ENCODE results near the gene ANKRD34A.

ANKRD34A gene

DNA sequence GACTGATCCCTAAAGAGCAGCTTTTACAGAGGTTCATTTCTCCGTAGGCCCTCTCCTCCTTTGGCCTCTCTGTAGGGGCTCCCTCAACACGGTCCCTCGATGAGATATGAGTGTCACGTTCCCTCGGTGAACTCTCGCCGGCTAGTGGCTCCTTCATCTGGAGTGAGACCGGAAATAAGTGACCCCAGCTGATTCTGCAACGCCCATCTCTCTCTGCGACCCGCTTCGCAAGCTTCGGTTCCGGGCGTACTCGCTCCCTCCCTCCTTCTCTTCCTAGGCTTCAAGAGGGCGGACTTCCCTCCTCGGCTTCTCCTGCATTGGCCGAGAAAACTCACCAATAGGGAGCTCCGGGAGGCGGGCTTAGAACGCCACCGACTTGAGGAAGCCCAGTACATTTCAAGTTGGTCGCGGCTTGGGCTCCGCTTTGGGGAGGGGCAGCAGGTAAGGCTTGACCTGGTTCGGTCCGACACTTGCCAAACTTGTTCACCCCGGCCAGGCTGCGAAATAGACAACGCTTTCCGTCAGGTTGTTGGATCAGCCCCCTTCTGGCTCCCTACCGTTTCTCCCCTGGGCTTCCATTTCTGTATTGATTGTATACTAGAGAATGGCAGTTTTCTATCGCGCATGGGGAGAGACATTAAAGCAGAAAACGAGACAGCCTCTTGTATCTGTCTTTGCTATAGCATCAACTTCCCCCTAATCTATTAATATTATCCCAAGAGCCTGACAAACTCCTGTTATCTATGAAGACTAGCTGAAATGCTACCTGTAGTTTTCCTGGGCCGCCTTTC is at the start of gene ANKRD34A, which contains the start of gene POLR3GL:
Gene ANKRD34A (minus strand): TSS at position 248 of the 791 bp plus-strand sequence. CDS start 2,816 bp downstream, outside the sequence.
Gene POLR3GL (plus strand): TSS at position 363 of the 791 bp plus-strand sequence. CDS start 10,176 bp downstream, outside the sequence.
- peak; percentile 63 for DNase-seq

DNA sequence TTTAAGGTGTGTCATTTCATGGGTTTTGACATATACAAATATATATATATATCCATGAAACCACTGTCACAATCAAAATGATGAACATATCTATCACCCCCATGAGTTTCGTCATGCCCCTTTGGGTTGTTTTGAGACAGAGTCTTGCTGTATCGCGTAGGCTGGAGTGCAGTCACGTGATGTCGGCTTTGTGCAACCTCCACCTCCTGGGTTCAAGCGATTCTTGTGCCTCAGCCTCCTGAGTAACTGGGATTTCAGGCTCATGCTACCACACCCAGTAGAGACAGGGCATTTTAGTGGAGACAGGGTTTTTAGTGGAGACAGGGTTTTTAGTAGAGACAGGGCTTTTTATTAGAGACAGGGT is 49.2 kb upstream of the ANKRD34A start:
- no peak for DNase-seq

DNA sequence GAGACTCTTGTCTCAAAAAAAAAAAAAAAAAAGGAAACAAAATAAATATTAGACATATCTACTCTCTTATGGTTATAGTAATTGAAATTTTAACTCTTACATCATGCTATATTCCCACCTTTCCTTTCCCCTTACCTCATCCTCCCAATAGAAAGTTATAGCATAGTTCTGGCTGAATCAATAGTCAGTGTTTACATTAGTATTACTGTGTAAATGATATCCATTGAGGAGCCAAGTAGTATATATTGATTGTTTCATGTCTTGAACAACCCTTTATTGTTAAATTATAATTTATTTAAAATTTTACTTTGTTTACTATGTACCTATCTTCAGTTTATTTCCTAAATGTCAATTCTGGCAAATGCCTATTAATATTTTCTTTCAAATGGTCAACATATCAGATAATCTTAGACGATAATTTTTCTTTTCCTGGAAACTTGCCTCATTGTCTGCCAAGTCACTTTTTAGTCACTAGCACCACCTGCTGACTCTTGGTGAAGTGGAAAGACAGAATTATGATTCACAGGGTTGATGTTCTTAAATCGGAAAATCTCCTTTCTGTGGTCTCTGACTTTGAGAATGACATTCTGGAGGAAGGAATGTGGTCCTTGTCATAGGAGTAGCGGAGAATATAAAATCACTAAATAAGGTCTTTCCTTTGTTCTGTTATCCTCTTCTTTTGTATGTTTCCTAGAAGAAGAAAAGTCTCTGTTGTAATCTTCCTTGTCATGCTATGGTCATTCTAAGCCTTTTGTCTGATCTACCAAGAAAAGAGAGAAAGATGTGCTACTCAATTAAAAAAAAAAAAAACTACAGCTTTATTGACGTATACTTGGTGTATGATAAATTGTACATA is 48.6 kb upstream of the ANKRD34A start:
- DNase-seq, result peak; percentile 54

DNA sequence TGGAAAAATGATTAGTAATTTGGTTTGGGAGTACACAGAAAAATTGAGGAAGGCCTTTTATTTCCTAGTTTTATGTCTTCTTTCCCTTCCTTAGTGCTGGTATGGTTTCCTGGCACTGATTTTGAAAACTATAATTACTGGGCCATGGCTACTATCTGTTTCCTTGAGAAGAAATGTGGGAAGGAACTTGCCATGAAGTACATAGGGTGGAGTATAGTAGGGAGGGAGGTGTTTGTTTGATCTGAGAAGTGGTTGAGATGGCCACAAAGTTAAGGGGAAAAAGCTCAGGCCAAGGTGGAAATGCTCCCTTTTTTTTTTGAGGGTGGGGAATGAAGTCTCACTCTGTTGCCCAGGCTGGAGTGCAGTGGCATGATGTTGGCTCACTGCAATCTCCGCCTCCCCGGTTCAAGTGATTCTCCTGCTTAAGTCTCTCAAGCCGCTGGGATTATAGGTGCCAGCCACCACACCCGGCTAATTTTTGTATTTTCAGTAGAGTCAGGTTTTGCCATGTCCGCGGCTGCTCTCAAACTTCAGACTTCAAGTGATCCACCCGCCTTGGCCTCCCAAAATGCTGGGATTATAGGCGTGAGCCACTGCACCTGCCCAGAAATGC is 45.9 kb upstream of the ANKRD34A start:
- no peak for DNase-seq

DNA sequence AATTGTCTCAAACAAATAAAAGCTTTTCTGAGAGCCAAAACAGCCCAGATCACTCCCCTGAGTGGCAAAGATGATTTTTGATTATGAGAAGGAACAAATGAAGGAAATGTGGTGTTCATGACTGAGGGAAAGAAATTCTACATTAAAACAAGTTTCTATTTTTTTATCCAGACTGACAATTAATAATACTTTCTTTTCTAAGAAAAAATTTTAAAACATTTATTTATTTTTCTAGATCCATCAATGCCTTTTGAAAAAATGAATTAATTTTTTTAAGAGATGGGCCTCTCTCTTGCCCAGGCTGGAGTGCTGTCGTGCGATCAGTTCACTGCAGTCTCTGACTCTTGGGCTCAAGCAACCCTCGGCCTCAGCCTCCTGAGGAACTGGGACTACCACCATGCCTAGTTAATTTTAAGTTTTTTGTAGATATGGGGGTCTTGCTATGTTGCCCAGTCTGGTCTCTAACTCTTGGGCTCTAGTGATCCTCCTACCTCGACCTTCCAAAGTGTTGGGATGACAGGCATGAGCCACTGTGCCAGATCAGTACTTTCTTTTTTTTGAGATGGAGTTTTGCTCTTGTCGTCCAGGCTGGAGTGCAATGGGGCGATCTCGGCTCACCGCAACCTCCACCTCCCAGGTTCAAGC is 43.2 kb upstream of the ANKRD34A start:
- DNase-seq, result no peak

DNA sequence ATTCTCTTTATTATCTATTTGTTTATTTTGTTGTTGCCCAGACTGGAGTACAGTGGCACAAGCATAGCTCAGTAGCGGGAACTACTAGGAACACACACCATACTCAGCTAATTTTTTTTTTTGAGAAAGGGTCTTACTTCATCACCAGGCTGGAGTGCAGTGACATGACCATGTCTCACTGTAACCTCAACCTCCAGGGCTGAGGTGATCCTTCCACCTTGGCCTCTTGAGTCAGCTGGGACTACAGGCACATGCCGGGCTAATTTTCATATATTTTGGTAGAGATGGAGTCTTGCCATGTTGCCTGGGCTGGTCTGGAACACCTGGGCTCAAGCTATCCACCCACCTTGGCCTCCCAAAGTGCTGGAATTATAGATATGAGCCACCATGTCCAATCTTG is 37.3 kb upstream of the ANKRD34A start:
- DNase-seq, result no peak

DNA sequence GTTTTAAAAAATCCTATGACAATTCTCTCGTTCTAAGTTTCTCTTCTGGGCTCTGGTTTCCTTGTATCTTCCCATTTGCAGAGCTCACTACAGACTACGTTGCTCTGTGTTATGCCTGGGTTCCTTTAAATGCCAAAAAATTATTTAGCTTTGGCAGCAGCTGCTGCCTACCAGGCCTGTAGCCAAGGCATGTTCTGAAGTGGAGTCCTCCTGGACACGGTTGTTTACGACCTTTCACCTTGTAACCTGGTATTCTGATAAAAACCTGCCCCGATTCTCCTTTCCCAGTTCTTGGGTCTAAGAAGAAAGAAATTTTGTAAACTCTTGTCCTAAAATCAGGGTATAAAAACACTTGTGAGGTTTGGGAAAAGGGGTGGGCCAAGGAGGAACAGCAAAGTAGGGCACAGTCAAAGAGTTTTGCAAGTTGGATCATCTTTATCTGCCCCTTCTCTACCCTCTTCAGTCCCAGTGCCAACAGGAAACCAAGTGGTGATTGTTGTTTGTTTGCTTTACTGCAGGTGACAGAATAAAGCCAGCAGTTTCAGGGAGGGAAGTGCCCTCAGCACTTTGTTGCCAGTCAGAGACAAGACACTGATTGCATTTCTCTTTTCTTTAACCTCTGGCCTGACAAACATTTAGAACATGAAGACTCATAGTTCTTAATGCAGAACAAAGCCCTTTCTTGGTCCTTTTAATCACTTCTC is 35.1 kb upstream of the ANKRD34A start:
- no peak for DNase-seq

DNA sequence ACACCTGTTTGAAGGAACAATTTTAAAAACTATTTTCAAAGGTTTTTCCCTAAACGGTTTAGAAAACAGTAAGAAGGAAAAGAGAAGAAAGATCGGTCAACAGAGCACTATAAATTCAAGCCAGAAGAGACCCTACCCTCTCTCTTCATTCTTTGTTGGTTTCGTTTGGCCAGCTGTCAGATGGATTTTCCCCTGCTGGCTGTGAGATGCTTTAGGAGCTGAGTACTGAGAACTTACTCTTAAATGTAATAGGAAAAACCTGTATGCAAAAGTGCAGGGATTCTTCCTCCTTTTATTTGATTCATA is 33.3 kb upstream of the ANKRD34A start:
- no peak for DNase-seq

DNA sequence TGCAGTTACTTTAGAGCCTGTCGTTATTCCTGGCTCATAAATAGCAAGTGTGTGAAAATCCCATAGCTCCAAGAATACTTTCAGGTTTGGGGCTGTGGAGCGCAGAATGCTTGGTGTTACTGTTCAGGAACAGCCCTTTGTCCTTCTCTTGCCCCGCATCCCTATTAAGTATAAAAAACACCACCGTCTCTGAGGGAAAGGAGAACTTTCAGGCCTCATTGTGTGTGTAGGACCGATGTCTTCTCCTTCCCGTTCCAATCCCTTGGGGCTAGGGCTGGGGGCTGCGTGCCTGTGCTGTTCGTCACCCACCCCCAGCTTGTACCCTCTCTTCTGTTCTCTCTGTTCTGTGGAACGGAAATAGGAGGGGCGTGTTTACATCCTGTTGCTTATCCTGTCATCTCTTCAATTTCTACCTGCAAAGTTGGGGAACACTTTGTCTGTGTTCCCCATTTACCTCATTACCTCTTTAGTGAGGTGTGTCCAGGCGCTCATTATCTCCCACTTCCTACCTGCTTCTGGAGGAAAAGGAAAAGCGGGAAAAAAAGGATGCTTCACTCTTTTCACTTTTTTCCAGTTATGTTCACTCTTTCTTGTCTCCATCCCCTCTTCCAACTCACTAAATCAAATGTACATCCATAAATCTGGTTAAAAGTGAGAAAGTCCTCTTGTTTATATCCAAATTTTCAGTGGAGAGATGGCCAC is 32.8 kb upstream of the ANKRD34A start:
- DNase-seq, result no peak

DNA sequence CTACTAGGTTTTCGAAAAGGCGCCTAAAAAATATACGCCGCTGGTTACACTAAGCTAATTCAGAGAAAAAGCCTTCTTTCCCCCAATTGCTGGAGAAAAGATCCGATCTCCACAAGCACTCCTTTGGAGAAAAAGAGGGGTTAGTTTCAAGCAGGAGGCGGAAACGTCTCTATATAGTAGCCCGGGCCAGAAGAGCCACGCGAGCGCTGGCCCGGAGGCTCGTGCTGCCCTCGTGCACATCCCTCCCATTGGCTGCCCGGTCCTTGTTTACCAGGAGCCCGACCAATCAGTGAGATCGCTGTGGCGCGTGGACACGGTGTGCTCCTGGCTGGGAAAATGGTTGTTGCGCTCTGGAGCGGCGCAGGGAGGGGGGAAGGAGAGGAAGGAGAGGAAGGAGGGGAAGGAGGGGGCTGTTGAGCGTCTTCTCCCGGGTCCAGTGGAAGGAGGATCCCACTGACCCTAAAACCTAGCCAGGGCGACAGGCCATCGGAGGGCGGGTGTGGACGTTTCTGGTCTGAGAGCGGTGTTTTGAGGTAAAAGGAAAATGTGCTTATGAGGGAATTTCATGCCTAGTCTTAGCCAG is 32.1 kb upstream of the ANKRD34A start, which contains the start of gene TXNIP:
Gene TXNIP (minus strand): TSS at position 147 of the 583 bp plus-strand sequence. CDS start 313 bp downstream, outside the sequence.
- DNase-seq, result peak; percentile 93

DNA sequence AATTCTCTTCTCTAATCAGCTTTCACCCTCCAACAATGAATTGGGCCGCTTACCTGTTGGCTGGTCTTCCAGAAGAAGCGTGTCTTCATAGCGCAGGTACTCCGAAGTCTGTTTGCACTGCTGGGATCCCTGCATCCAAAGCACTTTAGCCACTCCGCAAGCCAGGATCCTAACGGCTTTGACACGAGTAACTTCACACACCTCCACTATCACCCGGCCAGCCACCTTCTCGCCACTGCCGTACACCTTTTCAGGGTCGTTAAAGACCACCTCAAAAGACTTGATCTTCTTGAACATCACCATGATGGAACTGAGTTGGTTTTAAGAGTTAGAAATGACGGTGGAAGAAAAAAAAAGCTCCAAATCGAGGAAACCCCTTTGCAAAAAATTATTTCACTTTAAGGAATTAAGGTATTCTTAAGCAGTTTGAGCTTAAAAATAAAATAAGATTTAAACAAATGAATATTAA is 31.6 kb upstream of the ANKRD34A start:
- no peak for DNase-seq

DNA sequence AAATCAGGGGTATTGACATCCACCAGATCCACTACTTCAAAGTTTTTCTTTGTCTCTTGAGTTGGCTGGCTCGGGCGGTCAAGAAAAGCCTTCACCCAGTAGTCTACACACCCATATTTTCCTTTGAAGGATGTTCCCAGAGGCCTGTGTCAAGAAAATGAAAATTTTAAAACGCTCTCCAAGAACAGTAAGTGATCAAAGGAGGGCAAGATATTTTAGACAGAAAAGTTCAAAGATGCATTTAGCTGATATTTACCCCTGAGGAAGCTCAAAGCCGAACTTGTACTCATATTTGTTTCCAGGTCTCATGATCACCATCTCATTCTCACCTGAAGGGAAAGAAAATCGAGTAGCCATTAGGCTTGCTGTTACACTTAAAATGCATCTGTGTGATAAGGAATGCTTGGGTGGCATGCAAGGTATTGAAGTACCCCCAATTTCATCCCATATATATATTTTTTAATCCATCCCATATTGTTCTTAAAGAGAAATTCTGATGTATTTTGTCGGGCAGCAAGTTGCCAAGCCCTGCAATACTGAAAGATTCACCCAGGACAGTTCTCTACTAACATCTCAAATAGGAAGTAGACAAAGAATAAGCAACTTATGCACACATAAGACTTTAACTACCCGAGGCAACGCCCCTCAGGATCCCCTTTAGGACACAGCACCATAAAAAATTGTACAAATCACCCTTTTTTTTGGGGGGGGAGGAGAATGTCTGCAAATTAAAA is 30.9 kb upstream of the ANKRD34A start:
- DNase-seq, result no peak

DNA sequence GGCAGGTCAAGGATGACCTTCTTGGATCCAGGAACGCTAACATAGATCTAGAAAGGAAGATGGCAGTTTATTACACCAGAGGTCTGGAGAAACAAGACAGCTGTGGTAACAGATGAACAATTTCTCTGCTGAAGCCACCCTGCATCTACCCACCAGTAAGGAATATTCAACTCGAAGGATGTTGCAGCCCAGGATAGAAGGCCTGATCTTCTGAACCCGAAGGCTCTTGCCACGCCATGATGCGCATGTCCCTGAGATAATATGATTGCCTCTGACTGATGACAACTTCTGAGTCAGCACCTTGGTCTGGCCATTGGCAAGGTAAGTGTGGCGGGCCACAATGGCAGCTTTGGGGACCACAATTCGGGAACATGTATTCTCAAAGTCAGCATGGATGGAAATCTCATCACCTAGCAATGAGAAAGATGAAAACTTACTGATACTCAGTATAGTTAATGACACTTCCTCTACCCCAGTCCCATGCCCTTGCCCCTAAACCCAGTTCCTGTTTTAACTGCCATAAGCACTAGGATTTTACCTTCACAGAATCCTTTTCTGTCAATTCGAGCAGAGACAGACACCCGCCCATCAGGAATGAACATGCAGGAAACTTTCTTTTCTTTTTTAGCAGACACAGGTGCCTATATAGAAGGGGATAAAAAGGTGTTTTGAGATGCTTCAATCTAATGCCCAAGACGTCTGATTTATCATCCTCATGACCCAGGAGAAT is 30.2 kb upstream of the ANKRD34A start:
- no peak for DNase-seq

DNA sequence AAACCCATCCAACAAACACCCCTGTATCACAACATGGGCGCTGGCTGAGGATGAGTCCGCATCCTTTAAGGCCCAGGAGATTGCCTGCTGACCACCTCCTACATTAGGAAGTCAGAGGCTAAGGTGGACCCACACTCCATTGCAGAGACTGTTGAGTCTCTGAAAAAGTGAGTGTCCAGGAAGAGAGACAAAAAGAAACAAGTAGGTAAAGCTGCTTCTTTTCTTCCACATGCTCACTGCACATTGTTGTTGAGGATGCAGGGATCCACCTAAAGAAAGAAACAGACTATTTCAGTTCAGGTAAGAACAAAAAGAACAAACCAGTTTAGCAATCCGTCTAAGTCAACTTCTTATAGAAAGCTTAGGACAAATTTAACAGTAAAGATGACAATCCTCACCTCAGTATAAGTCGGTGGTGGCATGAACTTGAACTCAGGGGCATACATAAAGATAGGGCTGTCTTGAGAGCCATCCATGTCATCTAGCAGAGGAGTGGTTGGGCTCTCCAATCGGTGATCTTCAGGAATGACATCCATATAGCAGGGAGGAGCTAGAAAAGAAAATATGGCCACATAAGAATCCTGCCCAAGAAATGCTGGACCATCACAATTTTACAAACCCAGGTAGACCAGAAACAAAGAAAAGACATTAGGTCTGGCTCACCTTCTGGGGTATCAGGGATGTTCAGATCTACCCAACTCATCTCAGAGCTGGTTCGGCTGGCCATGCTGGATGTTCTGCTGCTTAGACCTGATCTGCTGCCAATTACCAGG is 29.4 kb upstream of the ANKRD34A start:
- no peak for DNase-seq

DNA sequence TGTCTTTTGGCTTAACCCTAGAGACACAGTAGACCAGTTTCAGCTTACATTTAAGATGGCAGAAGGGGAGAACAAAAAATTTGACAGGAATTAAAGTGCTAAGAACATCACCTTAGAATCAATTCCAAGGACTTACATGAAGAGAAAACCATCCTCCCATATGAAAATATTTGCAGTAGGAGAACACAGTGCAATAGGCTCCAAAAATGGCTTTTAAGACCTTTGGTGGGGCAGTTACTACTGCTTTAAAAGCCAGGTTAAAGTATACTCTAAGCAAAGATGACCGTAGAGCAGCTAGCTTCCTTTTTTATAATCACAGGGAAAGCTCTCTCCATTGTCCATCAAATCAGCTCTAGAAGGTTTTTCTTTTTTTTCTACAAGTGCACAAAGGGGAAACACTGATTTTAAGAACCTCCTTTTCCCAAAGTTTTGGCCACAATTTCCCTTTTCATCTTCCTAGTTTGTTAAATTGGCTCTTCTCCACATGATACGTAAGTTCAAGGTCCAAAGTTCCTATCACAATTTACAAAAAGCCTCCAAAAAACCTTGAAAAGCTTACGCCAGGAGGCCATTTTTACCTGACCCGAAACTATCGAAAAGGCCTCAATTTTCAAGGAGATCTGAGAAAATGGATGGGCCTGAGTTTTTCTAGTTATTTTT is 28.7 kb upstream of the ANKRD34A start:
- DNase-seq, result no peak

DNA sequence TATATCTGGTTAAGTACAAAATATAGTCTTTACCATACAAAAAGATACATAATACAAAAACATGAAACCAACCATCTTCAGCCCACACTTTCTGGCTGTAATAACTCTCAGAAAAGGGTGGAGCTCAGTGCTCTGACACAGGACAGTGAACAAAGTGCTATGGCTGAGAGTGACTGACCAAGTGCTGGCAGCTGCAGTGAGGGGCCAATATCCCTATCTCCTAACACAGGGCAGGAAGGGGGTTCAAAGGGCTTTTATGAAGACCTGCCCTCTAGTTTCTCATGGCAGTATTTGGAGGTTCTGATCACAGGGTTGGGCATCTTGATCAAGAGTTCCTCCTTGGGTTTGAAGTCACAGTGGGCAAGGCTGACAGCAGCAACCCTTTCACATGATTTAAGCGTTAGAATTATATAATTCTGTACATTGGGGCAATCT is 28.1 kb upstream of the ANKRD34A start:
- DNase-seq, result no peak

DNA sequence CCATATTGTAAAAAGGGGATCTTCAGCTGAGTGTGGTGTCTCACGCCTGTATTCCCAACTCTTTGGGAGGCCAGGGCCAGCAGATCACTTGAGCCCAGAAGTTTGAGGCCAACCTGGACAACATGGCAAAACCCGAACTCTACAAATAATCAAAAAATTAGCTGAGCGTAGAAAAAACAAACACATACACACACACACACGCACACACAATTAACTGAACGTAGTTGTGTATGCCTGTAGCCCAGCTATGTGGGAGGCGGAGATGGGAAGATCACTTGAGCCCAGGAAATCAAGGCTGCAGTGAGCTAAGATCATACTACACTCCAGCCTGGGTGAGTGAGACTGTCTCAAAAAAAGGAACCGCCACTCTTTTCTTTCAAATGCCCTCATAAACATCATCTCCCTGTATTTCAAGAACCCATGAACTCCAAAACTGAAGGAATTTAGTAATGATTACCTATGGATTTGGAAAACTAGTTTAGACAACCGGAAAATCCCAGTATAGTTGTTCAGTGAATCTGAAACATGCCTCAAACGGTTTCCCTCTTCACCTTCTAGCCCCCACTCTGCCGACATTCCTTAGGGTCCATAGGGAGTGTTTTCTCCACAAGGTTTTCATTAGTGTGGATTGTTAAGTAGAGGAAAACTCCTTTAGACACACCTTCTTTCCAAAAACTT is 27.5 kb upstream of the ANKRD34A start:
- no peak for DNase-seq

Measured in NCI-H1417 treated with DMSO at 0.1 percent for 48 hours (cell line).